HL-60 (cell line): Measurements from ENCODE around the gene MOAP1.

Source experiments
- DNase-seq, 2 experiments: peaks; one replicate each; pipeline ENCODE4 v3.0.0-alpha.2; 2010 to 2020; ENCODE audit warnings: low read depth in 1 of 2, low spot score in 1 of 2
- H3K27ac ChIP-seq: fragments of 250-450 bp; sonication (Bioruptor Pico); replicated peaks from 2 replicates; pipeline ENCODE4 v1.5.1; 2020; ENCODE audit warnings: mild to moderate bottlenecking, moderate library complexity
- H3K27me3 ChIP-seq: fragments of 250-450 bp; sonication (Bioruptor Pico); 2 replicates; pipeline ENCODE4 v1.5.1; 2021; ENCODE audit warnings: mild to moderate bottlenecking, moderate library complexity; ENCODE audit not compliant: insufficient read depth, poor library complexity, severe bottlenecking
- H3K4me3 ChIP-seq: replicated peaks from 2 replicates; pipeline ENCODE4 v1.5.1; 2011; ENCODE audit warnings: mild to moderate bottlenecking, control low read depth, low read length; ENCODE audit not compliant: insufficient read depth
- GABPA ChIP-seq: IDR thresholded peaks from 2 replicates; pipeline ENCODE4 v1.6.1; 2012; ENCODE audit warnings: low read depth
- POLR2AphosphoS5 ChIP-seq: IDR thresholded peaks from 2 replicates; pipeline ENCODE4 v1.6.1; 2012; ENCODE audit warnings: low read depth
- SPI1 ChIP-seq: IDR thresholded peaks from 2 replicates; pipeline ENCODE4 v1.6.1; 2012; ENCODE audit warnings: low read depth, mild to moderate bottlenecking, borderline replicate concordance
- TF ChIP-seq, protein P1 (sequence below): IDR thresholded peaks from 2 replicates; pipeline ENCODE4 v1.6.1; 2012; ENCODE audit warnings: low read depth; ENCODE audit not compliant: insufficient replicate concordance
- TF ChIP-seq, protein P2 (sequence below): IDR thresholded peaks from one replicate; pipeline ENCODE4 v1.5.1; 2011; ENCODE audit warnings: low read length, control low read depth, inconsistent platforms; ENCODE audit not compliant: insufficient read depth

The MOAP1 gene

DNA sequence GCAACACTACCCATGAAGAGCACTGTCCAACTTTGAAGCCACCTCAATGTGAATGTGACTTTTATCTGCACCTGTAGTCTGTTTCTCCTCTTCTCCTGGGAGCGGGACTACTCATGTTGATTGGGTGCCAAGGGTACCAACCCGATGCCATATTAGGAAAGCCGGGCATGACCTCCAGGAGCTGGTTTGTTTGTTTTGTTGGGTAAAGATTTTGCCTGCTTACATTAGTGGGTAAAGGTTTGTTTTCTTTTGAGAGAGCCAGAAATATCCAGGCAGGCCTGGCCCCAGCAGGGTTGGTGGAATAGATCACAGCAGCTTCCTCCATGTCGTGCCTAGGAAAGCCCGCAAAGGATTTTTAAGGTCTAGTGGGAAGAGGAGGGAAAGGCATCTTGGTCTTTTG lies 49.3 kb downstream of the MOAP1 start:
- no peak overlapping the region for H3K27ac ChIP-seq
- no peak for DNase-seq

DNA sequence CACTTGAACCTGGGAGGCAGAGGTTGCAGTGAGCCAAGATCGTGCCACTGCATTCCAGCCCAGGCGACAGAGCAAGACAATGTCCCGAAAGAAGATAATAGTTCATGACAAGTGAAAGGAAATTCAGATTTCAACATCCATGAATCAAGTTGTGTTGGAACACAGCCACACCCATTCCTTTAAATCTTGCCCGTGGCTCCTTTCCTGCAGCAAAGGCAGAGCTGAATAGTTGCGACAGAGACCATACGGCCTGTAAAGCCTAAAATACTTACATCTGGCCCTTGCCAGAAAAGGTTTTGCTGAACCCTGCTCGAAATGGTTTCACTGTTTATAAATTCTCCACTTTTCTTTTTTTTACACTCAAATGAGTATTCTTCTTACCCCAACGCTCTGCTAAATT lies 51.2 kb downstream of the MOAP1 start:
- Histone ChIP-seq H3K27me3 (no peaks in the 10 kb centered on the region), H3K27ac (no peak overlapping the region), H3K4me3 (no peak overlapping the region)
- TF ChIP-seq GABPA = no peak
- TF ChIP-seq, protein P1, sequence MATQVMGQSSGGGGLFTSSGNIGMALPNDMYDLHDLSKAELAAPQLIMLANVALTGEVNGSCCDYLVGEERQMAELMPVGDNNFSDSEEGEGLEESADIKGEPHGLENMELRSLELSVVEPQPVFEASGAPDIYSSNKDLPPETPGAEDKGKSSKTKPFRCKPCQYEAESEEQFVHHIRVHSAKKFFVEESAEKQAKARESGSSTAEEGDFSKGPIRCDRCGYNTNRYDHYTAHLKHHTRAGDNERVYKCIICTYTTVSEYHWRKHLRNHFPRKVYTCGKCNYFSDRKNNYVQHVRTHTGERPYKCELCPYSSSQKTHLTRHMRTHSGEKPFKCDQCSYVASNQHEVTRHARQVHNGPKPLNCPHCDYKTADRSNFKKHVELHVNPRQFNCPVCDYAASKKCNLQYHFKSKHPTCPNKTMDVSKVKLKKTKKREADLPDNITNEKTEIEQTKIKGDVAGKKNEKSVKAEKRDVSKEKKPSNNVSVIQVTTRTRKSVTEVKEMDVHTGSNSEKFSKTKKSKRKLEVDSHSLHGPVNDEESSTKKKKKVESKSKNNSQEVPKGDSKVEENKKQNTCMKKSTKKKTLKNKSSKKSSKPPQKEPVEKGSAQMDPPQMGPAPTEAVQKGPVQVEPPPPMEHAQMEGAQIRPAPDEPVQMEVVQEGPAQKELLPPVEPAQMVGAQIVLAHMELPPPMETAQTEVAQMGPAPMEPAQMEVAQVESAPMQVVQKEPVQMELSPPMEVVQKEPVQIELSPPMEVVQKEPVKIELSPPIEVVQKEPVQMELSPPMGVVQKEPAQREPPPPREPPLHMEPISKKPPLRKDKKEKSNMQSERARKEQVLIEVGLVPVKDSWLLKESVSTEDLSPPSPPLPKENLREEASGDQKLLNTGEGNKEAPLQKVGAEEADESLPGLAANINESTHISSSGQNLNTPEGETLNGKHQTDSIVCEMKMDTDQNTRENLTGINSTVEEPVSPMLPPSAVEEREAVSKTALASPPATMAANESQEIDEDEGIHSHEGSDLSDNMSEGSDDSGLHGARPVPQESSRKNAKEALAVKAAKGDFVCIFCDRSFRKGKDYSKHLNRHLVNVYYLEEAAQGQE = no peak
- TF ChIP-seq SPI1 = no peak
- TF ChIP-seq, protein P2, sequence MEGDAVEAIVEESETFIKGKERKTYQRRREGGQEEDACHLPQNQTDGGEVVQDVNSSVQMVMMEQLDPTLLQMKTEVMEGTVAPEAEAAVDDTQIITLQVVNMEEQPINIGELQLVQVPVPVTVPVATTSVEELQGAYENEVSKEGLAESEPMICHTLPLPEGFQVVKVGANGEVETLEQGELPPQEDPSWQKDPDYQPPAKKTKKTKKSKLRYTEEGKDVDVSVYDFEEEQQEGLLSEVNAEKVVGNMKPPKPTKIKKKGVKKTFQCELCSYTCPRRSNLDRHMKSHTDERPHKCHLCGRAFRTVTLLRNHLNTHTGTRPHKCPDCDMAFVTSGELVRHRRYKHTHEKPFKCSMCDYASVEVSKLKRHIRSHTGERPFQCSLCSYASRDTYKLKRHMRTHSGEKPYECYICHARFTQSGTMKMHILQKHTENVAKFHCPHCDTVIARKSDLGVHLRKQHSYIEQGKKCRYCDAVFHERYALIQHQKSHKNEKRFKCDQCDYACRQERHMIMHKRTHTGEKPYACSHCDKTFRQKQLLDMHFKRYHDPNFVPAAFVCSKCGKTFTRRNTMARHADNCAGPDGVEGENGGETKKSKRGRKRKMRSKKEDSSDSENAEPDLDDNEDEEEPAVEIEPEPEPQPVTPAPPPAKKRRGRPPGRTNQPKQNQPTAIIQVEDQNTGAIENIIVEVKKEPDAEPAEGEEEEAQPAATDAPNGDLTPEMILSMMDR = no peak
- TF ChIP-seq POLR2AphosphoS5 = no peak
- DNase-seq = peak in 1 of 2 experiments; percentile 60

More for the DNA sequence above, 49.3 kb downstream of the MOAP1 start:
- TF ChIP-seq SPI1 = no peak
- TF ChIP-seq GABPA = no peak
- TF ChIP-seq, protein P2 = no peak
- TF ChIP-seq, protein P1 = no peak
- no peak for TF ChIP-seq POLR2AphosphoS5
- Histone ChIP-seq H3K4me3 (no peak overlapping the region), H3K27me3 (no peaks in the 10 kb centered on the region)

DNA sequence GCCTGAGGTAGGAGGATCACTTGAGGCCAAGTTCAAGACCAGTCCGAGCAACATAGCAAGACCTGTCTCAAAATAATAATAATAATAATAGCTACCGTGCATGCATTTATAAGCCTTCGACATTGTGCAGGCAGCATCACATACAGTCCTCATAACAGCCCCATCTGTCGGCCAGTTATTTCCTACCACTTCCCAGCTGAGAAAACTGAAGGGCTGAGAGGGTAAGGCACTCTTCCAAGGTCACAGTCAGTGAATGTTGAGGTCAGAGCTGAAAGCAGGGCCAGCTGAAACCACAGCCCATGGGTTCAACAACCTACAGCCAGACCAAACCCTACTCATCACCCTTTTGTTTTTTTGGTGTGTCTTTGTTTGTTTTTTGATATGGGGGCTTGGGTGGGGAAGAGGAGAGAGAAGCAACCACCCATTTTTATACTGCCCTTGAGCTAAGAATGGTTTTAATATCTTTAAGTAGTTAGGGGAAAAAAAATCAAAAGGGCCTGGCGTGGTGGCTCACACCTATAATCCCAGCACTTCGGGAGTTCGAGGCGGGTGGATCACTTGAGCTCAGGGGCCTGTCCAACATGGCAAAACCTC lies 52.1 kb downstream of the MOAP1 start:
- H3K4me3 ChIP-seq = no peak overlapping the region
- peak in 1 of 2 experiments; percentile 57 for DNase-seq
- TF ChIP-seq, protein P2 = peak; percentile 48
- TF ChIP-seq, protein P1 = no peak
- no peak for TF ChIP-seq GABPA
- H3K27ac ChIP-seq = no peak overlapping the region
- H3K27me3 ChIP-seq = no peaks in the 10 kb centered on the region
